OCI-M2 (cell line): ENCODE data around the gene IFT81.
"Not testable (repeated sequence)": the region's sequence is repeated elsewhere in the genome, so short reads cannot be mapped to it uniquely, and the experiment has no call there.

ENCODE experiments used
- DNase-seq: peaks from one replicate; lab custom pipeline; 2025; ENCODE audit not compliant: unreplicated experiment; lab: John Stamatoyannopoulos, UW

Gene IFT81

GRCh38 chr12:110124269-110124995, at the start of gene IFT81:
TSS of gene IFT81 (plus strand) at chr12:110124357. CDS start at chr12:110127381, 3,024 bp downstream.
- DNase-seq: peak; percentile 26

- no peak for DNase-seq
These were observed 48.3 kb upstream of the IFT81 start for GRCh38 chr12:110075880-110076279.

GRCh38 chr12:110077800-110078199, 46.4 kb upstream of the IFT81 start:
- no peak for DNase-seq

- no peak for DNase-seq
These were observed 44.4 kb upstream of the IFT81 start for GRCh38 chr12:110079477-110080400.

GRCh38 chr12:110080410-110080809, 43.7 kb upstream of the IFT81 start:
- no peak for DNase-seq

GRCh38 chr12:110084314-110085015, 39.7 kb upstream of the IFT81 start:
- DNase-seq: no peak

- DNase-seq: not testable (repeated sequence)
These were observed 35.9 kb upstream of the IFT81 start for GRCh38 chr12:110088216-110088615.

- DNase-seq: no peak
These were observed 35.2 kb upstream of the IFT81 start for GRCh38 chr12:110088936-110089335.

GRCh38 chr12:110090266-110091135, 33.7 kb upstream of the IFT81 start:
- DNase-seq: no peak

- DNase-seq: no peak
These were observed 32.9 kb upstream of the IFT81 start for GRCh38 chr12:110091136-110091711.

- DNase-seq: no peak
These were observed 30.4 kb upstream of the IFT81 start for GRCh38 chr12:110093631-110094311.

- DNase-seq: peak; percentile 52
These were observed 23.7 kb upstream of the IFT81 start for GRCh38 chr12:110100315-110100970.

- no peak for DNase-seq
These were observed 21.9 kb upstream of the IFT81 start for GRCh38 chr12:110102255-110102654.

GRCh38 chr12:110104188-110105094, 19.7 kb upstream of the IFT81 start:
- DNase-seq: no peak

GRCh38 chr12:110105159-110105558, 19.0 kb upstream of the IFT81 start:
- DNase-seq: no peak

- DNase-seq: no peak
These were observed 18.2 kb upstream of the IFT81 start for GRCh38 chr12:110105986-110106385.

GRCh38 chr12:110107369-110108281, 16.5 kb upstream of the IFT81 start:
- DNase-seq: no peak
